Gastrocnemius medialis (tissue), 4 donors: ENCODE measurements around the gene FBXL7.

Experiments
- POLR2A ChIP-seq, 2 donors: fragments of 450-650 bp; IDR thresholded peaks; one replicate each; pipeline ENCODE4 v1.6.1; 2017; ENCODE audit warnings: antibody characterized with exemption in 2 of 2, mild to moderate bottlenecking in 2 of 2, moderate library complexity in 2 of 2
- TF ChIP-seq, protein P1 (sequence below), 5 experiments: fragments of 450-650 bp in 3 of 5; fragments of 200-600 bp in 2 of 5; sonication (generic) in 2 of 5; IDR thresholded peaks in 4 of 5; conservative IDR thresholded peaks in 1 of 5; 1 replicate in 4 of 5; 2 replicates in 1 of 5; pipeline ENCODE4 v1.5.1; 2016 to 2019; ENCODE audit warnings: antibody characterized with exemption in 5 of 5, mild to moderate bottlenecking in 3 of 5, moderate library complexity in 3 of 5

- TF ChIP-seq, protein P1, sequence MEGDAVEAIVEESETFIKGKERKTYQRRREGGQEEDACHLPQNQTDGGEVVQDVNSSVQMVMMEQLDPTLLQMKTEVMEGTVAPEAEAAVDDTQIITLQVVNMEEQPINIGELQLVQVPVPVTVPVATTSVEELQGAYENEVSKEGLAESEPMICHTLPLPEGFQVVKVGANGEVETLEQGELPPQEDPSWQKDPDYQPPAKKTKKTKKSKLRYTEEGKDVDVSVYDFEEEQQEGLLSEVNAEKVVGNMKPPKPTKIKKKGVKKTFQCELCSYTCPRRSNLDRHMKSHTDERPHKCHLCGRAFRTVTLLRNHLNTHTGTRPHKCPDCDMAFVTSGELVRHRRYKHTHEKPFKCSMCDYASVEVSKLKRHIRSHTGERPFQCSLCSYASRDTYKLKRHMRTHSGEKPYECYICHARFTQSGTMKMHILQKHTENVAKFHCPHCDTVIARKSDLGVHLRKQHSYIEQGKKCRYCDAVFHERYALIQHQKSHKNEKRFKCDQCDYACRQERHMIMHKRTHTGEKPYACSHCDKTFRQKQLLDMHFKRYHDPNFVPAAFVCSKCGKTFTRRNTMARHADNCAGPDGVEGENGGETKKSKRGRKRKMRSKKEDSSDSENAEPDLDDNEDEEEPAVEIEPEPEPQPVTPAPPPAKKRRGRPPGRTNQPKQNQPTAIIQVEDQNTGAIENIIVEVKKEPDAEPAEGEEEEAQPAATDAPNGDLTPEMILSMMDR (IDR thresholded peaks at IDR 0.05 in 4 of 5, conservative IDR thresholded peaks at IDR 0.05 in 1 of 5) = no peak
- no peak for TF ChIP-seq POLR2A (IDR thresholded peaks at IDR 0.05)
These were observed 433.6 kb downstream of the FBXL7 start for GRCh38 chr5:15933259-15934207.
